VCaP (cell line): ENCODE data around the gene PLIN1.
A peak's percentile ranks its signal among the peaks of the same experiment; 100 is the strongest.

ENCODE experiments used
- H3K27ac ChIP-seq: fragments of 450-650 bp; 2 replicates; pipeline ENCODE4 v1.5.1; 2017
- TF ChIP-seq, protein P1 (sequence below): fragments of 450-650 bp; conservative IDR thresholded peaks from 2 replicates; pipeline ENCODE4 v1.5.1; 2017; ENCODE audit warnings: mild to moderate bottlenecking, moderate library complexity

PLIN1 gene

DNA sequence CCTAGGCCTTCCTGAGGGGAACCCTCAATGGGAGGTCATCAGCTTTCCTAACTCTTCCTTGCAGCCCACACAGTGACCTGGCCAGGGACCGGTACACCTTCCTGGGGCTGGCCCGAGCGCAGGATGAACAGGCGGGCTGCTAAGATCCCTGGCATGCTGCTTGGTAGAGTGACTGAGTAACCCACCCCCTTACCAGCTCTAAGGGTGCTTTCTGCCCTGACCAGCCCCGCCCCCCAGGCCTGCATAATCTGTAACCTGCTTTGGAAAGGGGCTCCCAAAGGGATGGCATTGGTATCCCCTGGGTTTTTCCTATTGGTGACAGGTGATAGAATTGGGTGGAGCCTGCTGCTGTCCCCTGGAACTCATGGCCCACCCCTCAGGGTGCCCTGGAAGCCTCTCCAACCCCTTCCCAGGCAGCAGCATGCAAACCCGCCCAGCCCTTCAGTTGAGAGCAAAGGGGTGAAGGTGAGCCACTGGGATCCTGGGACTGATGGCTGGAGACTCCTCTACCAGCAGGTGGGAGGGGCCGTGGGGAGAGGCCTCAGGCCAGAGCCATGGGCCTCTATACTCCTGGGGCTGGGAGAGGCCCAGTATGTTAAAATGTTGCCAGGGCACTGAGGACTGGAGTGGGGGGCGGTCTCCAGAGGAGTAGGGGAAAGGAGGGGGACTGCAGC is 12.8 kb downstream of the PLIN1 start:
- TF ChIP-seq, protein P1, sequence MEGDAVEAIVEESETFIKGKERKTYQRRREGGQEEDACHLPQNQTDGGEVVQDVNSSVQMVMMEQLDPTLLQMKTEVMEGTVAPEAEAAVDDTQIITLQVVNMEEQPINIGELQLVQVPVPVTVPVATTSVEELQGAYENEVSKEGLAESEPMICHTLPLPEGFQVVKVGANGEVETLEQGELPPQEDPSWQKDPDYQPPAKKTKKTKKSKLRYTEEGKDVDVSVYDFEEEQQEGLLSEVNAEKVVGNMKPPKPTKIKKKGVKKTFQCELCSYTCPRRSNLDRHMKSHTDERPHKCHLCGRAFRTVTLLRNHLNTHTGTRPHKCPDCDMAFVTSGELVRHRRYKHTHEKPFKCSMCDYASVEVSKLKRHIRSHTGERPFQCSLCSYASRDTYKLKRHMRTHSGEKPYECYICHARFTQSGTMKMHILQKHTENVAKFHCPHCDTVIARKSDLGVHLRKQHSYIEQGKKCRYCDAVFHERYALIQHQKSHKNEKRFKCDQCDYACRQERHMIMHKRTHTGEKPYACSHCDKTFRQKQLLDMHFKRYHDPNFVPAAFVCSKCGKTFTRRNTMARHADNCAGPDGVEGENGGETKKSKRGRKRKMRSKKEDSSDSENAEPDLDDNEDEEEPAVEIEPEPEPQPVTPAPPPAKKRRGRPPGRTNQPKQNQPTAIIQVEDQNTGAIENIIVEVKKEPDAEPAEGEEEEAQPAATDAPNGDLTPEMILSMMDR: no peak

DNA sequence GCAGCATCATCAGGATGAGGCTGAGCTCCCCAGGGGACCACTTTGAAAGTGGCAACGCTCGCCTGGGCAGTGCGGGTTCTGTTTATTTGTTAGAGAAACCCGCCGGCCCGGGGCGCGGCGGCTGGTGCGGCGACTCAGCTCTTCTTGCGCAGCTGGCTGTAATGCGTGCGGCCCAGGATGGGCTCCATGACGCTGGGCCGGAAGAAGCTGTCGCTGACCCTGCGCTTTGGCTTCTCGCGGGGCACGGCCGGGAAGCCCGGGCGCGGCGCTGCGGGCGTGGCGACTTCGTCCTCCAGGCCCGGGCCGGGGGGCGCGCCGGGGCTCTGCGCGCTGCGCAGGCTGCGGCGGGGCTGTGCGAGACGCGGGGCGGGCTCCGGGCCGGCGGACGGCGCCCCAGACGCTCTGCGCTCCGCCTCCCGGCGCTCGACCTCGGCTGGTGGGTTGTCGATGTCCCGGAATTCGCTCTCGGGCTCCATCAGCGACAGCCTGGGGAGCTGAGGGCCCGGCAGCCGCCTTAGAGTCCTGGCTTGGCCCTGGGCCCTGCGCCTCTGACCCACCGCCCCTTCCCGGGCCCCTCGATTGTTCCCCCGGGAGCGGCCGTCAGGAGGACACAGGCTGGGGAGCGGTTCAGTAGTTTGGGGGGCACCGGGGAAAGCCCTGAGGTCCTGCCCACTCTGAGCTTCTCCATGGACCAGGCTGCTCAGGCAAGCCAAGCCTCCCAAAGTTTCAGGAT is 13.6 kb downstream of the PLIN1 start:
- TF ChIP-seq, protein P1: 0 out of 2 replicates have a peak, but pooled peaks have one; percentile 8

More for the DNA sequence above, 12.8 kb downstream of the PLIN1 start:
- H3K27ac ChIP-seq: peak overlapping the region; percentile 80

DNA sequence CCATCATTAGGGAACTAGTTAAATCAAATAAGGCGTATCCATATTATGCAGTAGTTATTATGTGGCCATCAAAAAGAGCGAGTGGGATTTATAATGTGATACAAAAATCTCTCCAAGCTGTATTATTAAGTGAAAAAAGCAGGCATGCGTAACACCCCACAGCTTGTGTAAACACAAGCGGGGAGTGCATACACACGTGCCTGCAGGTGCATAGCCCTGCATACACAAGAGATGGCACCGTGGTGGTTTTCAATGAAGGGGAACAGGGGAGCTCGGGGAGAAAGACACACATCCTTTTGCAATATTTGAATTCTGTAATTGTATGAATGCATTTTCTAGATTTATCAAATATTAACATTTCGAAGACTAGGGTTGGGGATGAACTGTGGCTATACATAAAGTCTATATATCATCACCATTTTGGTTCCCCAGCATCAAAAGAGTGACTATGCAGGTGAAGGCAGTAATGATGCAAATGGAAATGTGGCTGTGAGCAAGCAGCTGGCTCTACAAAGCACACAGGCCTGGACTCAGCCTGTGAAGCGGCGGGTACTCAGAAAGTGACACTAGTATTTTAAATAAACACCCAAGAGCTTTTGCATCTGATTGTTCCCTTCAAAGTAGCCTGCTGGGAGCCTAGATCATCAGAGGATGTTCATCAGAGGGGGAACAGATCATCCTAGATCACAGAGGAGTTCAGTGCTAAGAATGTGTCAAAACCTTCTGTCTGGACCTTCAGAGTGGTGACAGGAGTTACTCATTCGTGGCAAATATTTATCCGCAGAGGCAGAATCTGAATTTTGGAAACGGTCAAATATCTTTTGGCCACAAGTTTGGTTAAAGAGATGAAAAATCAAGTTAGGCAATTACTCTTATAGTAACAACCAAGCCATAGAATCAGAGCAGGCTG is 14.5 kb downstream of the PLIN1 start:
- H3K27ac ChIP-seq: peak overlapping the region; percentile 80
- TF ChIP-seq, protein P1: no peak

More for the DNA sequence above, 13.6 kb downstream of the PLIN1 start:
- H3K27ac ChIP-seq: peak overlapping the region; percentile 80

DNA sequence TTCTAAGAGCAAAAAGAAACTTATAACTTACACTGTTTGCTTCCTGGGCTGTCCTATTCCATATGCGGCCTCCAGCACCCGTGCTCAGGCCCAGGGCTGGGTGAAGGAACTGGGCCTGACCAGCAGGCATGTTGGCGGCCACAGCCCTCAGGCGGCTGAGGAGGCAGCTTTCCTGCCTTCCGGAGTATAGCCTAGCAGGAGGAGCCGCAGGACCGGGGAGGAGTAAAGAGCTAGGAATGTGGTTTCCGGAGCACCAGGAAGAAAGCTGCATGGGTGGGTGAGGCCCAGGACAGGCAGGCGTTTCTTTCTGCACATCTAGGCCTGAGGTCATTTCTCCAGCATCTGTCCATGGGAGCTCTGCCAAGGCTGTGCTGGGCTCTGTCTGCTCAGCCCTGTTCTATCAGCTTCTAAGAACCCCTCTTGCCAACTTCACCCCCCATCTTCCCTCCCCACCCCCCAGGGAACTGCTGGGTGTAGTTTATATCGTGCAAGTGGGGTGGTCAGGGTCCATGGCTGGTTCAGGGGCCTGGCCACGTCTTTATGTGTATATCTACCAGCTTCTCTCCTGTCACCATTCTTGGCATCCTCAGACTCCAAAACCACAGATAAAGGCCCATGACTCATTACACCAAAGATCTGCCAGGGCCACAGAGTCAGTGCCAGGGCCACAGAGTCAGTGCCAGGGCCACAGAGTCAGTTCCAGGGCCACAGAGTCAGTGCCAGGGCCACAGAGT is 16.1 kb downstream of the PLIN1 start:
- TF ChIP-seq, protein P1: no peak
- no peak overlapping the region for H3K27ac ChIP-seq

DNA sequence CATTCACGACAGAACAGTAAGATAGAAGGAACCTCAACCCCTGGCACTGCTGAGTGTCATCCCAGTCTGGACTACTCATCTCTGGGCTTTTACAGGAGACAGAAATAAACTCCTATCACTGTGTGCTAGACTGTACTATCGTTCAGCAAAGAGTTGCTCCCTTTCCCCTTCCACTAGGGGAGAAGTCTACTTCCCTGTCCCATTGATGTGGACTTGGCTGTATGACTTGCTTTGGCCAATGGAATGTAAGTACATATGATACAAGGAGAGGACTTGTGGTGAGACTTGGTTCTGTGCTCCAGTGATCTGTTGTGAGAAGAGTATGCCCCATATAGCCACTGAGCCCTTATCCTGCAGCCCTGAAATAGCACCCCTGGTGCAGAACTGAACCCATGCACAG is 18.6 kb downstream of the PLIN1 start:
- H3K27ac ChIP-seq: no peak overlapping the region
- TF ChIP-seq, protein P1: no peak

DNA sequence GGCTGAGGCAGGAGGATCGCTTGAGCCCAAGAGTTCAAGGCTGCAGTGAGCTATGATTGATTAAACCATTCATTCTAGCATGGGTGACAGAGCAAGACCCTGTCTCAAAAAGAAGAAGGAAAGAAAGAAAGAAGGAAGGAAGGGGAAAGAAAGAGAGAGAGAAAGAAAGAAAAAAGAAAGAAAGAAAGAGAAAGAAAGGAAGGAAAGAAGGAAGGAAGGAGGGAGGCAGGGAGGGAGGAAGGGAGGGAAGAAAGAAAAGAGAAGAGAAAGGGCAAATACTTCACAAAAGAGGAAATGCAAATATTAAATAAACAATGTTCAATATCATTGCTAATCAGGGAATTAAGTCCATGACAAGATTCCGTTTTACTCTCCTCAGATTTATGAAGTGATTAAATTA is 19.9 kb downstream of the PLIN1 start:
- no peak overlapping the region for H3K27ac ChIP-seq
- TF ChIP-seq, protein P1: no peak
